GM15510 (cell line): ENCODE results near the gene RNASEH1.

Experiments used
- POLR2A ChIP-seq: IDR thresholded peaks from 3 replicates; pipeline ENCODE4 v1.6.1; 2011; ENCODE audit warnings: borderline replicate concordance; ENCODE audit not compliant: insufficient read length; ENCODE audit errors: extremely low read depth

Gene RNASEH1

DNA sequence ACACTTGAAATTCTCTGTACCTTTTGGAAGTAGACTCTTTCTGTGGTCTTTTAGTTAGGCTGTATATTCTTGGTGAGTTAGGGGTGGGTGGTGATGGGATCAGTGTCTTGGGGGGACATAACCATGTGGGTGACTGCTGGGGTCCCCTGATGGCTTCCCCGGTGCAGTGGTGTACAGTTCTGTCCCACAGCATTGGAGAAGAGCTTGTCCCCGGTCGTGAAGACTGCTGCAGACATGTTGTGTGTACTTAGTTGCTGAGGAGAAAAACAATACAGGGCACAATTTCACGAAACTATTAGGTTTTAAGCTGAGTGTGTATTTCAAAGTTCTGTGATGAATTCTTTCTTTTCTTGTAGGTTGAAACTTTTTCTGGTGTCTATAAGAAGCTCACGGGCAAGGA is 22.3 kb upstream of the RNASEH1 start:
- TF ChIP-seq POLR2A: no peak

DNA sequence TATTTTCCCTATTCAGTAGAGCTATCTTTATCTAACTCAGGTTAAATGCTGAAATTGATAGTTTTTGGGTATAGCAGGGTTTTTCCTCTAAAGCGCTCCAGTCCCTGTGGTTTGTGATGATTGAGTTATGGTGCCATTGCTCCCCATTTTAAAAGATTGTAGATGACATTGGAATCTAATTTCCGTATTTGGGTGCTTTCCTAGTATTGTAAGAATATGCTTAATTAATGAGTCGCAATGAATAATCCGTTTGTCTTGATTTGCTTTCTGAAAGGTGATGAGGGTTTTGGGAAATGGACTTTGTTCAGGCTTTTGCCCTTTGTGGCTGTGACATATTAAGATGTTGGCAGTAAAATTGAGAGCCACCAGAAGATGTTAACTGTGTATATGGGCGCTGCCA is 20.9 kb upstream of the RNASEH1 start:
- TF ChIP-seq POLR2A: no peak

DNA sequence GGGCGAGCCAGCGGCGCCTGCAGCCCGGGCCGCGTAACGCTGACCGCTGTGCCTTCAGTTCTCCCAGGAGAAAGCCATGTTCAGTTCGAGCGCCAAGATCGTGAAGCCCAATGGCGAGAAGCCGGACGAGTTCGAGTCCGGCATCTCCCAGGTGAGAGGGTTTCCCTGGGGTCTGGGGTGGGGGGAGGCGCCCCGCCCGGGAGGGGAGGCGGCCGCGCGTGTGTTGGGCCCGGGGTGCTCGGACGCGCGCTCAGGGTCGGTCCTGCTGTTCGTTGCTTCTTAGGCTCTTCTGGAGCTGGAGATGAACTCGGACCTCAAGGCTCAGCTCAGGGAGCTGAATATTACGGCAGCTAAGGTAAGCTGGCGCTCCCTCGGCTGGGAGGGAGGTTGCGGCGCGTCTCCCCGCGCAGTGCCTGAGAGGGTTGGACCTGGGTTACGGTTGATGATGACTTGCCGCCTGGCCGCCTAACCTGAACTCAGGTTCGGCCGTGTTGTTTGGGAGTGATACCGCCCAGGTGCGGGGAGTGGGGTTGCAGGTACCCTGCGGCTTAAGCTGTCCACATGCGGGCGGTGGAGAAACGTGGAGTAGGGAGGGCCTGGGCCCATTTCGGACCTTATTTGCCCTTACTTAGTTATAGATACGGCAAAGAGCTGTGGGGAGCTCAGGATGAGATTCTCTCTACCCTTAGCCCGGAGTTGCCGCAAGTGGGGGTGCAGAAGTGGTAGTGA is 17.6 kb upstream of the RNASEH1 start:
- no peak for TF ChIP-seq POLR2A

DNA sequence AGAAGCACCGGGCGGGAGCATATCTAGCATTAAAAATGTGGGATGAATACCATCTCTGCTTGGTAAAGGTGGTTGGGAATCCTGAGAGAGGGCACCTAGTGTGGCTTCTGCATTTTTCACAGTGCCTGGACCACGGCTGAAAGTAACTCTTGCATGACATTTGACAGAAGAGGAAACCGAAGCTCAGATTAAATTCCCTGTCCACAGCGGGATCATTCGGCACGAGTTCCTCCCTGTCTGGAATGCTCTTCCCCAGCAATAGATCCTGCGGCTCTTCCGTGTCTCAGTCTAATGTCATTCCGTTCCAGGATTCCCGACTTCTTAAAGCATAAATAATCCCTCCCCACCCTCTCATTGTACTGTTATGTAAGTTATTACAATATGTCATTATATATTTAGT is 16.0 kb upstream of the RNASEH1 start:
- no peak for TF ChIP-seq POLR2A

DNA sequence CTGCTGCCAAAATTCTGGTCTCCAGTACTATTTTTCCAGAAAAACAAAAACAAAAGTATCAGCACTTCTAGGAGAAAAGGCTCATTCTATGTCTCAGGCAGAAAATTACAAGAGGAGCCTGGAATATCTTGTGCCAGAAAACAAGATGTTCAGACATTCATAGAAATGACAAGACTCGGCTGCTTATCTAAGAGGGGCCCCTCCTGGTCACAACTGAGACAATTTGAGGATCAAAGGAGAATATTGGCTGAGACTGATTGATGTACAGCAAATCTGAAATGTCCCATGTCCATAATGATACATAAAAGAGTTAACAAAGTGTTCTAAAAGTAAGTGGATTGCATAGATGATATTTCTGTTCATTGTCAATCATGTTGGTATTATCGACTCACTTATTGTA is 14.5 kb upstream of the RNASEH1 start:
- no peak for TF ChIP-seq POLR2A

DNA sequence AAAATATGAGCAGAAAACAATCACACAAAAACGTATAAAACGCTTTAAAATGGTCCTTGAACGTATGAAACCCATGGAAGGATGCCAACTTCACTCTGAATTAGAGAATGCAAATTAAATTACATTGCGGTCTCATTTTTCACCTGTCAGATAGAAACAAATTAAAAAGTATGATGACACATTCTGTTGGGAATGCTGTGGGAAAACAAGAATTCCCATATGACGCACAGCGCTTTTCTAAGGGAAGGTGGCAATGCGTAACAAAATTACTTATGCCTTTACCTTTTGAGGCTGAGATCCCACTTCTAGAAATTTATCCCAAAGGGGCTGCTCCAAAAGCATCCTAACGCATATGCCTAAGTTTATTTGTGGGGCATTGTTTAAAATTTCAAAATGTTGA is 13.2 kb upstream of the RNASEH1 start:
- TF ChIP-seq POLR2A: no peak

DNA sequence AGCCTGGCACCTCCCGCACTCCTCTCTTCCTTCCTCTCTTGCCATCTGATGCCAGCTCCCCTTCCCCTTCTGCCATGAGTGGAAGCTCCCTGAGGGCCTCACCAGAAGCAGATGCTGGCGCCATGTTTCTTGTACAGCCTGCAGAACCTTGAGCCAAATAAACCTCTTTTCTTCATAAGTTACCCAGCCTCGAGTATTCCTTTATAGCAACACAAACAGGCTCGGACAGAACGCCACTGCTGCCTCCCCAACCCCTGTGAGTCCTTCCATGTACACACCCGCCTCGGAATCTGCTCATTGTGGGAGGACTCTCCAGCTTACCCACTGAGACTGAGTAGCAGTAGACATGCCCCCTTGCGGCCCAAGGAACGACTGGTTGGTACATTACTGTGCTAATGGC is 8.7 kb upstream of the RNASEH1 start:
- no peak for TF ChIP-seq POLR2A

DNA sequence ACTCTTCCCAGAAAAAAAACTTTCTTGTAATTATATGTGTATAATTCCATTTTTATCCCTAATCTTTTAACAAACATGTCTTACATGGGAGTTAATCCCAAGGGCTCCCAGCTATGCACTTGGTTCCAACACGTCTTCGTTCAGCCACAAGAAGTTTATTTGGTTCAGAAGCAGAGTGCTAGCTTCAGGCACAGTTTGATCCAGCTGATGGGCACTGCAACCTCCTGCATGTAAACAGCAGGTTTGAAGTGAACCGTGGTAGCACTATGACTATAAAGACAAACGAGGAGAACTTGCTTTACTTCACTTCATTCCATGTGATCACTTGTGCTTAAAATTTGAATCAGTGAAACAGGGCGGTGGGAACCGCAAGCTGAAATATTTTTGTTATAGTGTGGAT is 7.0 kb upstream of the RNASEH1 start:
- no peak for TF ChIP-seq POLR2A

DNA sequence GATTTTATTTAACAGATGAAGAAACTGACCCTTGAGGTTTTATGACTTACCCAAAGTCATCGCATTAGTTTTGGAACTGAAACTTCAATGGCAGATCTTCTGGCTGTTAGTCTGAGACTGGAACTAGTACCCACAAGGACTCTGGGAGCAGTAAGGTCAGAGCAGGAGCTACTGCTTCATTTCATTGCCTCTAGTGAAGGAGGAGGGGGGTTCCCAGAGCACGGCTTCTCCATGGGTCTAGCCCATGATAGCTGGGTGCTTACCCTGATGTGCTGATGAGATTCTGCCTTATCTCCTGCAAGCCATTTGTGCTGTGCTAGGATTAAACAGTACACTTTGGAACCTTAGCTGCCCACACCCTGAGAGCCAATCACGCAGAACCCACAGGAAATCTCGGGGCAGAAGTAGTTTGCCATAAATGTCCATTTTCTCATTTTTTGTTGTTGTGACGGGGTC is 5.4 kb upstream of the RNASEH1 start:
- no peak for TF ChIP-seq POLR2A

DNA sequence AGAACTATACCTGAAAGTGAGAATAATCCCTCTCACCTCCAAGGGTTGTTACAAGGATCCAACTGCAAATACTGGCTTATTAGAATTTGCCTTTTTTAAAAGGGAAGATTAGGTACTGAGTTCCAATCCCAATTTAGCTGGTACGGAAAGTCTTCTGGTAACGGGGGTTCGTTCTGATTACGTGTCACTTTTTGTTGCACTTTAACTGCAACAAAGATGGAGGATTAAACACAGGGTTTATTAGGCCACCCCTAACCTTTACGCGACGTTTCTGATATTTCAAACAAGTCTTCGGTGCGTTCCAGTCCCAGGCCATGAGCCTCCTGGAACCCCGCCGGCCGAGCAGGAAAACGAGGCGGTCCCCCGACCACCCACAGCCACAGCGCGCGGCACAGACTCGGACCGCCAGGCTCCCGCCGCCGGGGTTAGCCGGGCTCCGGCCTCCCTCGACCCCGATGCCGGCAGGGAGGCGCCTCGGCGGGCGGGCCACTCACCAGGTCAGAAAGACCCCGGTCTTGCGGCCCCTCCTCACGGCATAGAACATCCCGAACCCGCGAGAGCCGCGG is 411 bp downstream of the RNASEH1 start:
- TF ChIP-seq POLR2A: no peak

DNA sequence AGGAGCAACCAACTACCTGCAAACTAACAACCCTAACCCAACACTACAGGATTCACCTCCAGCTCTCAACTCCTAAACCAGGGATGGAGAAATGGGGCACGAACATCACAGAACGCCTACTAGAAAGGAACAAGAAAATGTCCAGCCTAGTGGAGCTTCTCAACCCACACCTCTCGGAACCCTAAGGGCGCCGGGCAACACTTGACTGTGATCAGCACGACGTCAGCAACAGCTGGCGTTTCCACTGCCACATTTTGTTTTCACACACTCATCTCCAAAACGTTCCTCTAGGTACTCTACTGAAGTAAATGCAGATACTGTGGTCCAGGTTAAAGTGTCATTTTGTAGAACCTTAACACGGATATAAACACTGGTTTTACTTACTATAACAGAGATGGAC is 4.2 kb downstream of the RNASEH1 start:
- TF ChIP-seq POLR2A: no peak

DNA sequence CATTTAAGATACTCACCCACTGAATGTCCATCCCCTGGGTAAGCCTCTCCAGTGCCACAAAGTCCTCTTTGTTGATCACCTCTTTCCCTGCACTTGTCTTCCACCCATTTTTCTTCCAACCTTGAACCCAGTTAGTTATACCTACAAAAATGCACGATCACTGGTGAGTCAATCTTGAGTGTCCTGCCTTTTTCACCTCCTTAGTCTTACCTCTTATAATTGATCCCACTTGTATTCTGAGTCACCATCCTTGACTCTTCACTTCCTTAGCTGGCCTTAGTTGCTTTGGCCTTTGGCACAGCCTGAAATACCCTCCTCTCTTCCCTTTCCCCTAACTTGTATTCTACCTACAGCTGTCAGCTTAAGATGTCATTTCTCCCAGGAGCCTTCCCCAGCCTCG is 10.2 kb downstream of the RNASEH1 start:
- no peak for TF ChIP-seq POLR2A

DNA sequence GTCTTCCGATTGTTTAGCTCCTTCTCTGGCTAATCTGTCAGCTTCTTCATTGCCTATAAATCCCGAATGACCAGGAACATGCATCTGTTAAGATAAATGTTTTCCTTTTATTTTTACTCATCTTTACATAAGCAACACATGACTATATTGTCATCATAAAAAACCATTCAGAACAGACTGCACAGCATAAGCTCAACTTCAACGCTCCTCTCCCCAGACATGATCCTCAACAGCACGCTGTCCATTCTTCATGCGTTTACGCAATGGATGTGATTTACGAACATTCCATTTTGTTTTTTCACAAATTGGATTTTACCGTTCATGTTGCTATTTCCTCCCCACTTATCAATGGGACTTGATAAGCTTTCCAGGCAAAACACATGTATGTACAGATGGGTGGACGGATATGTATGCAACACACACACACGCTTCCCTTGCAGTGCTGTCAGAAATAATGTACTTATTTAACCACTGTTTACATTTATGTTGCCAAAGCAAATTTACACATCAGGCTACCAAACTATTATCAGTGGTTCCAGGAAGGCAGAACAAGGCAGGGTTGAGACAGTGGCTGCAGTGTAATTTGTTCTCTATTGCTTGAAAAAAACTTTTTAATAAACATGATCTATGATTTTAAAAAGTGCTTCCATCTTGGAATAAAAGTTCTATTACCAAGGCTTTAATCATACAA is 12.2 kb downstream of the RNASEH1 start:
- TF ChIP-seq POLR2A: no peak

DNA sequence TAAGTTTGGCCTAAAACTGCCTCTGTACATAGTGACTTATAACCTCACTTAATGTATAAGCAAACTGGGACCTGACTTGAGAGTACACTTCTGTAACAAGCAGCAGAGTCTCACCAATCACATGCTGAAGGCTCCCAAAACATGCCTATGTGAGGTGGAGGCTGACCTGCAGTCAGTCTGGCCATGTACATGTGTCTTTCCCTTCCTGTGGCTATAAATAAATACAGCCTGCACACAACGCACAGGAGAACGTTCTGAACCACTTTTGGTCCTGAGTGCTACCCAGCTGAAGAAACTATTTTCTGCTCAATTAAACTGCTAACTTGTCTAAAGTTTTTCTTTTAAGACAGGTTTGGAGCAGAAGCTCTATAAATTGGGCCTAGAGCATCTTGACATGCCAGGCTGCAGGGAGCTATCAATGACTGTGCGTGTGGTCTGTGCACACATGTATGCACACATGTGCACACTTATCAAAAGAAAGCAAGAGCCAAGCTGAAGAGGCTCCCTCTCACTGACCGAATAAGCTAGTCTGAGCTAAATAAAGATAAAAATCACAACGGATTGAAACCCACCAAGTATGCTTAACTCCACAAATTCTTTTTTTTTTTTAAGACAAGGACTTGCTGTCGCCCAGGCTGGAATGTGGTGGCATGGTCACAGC is 15.0 kb downstream of the RNASEH1 start:
- no peak for TF ChIP-seq POLR2A

DNA sequence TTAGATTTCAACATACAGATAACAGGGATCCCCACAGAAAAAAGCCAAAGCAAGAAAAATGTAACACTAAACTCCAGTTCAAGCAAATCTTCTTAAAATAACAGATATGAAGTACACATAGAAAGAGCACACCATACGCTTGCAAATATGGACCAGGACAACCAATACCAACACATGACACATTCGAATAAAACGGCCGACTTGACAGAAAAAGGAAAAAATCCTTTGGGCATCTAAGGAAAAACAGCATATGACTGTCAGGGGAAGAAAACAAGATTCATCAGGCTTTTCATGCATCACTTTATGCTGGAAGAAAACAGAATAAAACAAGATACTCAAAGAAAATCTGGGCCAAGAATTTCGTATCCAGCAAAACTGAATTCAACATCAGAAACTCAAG is 16.0 kb downstream of the RNASEH1 start:
- TF ChIP-seq POLR2A: no peak
